ENCODE measurements around the gene BCL6. TPM values are rescaled to one million over a fixed set of nuclear protein-coding genes. Genes with fewer than 3 reads are reported as not detected.
A peak's percentile ranks its signal among the peaks of the same experiment; 100 is the strongest.

The BCL6 gene
- total RNA-seq, 1 experiment from 2014 or later: 10.2 TPM

DNA sequence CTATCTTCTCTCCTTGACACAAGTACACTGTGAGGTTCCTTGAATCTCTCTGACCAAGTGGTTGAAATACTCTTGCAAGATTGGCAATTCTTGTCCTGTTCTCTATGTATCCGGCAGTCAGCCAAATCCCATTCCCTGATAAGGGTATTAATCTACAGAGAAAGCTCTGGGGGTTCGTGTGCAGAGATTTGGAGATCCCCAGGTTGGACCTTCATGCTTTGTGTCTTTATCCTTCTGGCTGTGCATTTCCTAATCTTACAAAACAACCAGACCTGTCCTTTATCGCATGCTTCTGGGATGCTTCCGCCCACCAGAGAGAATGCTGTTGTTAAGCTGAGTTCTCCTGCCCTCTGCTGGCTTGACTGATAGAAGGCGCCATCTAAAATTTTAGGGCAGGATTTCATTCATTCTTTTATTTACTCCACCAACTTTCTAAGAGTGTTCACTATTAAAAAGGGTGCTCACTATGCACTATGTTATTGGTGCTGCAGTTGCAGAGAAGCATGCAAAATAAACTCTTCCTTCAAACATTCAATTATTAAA, 66.5 kb downstream of the BCL6 start:
- TF ChIP-seq TCF7 (CRISPR knock-in tag; IDR thresholded peaks at IDR 0.05; ENCODE audit: low read depth) (no peak), TEAD1 (CRISPR knock-in tag; IDR thresholded peaks at IDR 0.05) (no peak), ZNF423 (CRISPR knock-in tag; IDR thresholded peaks at IDR 0.05) (no peak), ZNF121 (CRISPR knock-in tag; IDR thresholded peaks at IDR 0.05) (no peak), ZNF232 (CRISPR knock-in tag; IDR thresholded peaks at IDR 0.05) (no peak), RELA (CRISPR knock-in tag; IDR thresholded peaks at IDR 0.05; ENCODE audit: borderline replicate concordance) (no peak), NR3C1 (CRISPR knock-in tag; conservative IDR thresholded peaks at IDR 0.05; ENCODE audit: low read depth) (no peak), IRF2 (CRISPR knock-in tag; IDR thresholded peaks at IDR 0.05; ENCODE audit: borderline replicate concordance, low read depth) (no peak)
- TF ChIP-seq, protein P1, sequence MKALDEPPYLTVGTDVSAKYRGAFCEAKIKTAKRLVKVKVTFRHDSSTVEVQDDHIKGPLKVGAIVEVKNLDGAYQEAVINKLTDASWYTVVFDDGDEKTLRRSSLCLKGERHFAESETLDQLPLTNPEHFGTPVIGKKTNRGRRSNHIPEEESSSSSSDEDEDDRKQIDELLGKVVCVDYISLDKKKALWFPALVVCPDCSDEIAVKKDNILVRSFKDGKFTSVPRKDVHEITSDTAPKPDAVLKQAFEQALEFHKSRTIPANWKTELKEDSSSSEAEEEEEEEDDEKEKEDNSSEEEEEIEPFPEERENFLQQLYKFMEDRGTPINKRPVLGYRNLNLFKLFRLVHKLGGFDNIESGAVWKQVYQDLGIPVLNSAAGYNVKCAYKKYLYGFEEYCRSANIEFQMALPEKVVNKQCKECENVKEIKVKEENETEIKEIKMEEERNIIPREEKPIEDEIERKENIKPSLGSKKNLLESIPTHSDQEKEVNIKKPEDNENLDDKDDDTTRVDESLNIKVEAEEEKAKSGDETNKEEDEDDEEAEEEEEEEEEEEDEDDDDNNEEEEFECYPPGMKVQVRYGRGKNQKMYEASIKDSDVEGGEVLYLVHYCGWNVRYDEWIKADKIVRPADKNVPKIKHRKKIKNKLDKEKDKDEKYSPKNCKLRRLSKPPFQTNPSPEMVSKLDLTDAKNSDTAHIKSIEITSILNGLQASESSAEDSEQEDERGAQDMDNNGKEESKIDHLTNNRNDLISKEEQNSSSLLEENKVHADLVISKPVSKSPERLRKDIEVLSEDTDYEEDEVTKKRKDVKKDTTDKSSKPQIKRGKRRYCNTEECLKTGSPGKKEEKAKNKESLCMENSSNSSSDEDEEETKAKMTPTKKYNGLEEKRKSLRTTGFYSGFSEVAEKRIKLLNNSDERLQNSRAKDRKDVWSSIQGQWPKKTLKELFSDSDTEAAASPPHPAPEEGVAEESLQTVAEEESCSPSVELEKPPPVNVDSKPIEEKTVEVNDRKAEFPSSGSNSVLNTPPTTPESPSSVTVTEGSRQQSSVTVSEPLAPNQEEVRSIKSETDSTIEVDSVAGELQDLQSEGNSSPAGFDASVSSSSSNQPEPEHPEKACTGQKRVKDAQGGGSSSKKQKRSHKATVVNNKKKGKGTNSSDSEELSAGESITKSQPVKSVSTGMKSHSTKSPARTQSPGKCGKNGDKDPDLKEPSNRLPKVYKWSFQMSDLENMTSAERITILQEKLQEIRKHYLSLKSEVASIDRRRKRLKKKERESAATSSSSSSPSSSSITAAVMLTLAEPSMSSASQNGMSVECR (CRISPR knock-in tag; IDR thresholded peaks at IDR 0.05; ENCODE audit: borderline replicate concordance): no peak
- TF ChIP-seq, protein P2, sequence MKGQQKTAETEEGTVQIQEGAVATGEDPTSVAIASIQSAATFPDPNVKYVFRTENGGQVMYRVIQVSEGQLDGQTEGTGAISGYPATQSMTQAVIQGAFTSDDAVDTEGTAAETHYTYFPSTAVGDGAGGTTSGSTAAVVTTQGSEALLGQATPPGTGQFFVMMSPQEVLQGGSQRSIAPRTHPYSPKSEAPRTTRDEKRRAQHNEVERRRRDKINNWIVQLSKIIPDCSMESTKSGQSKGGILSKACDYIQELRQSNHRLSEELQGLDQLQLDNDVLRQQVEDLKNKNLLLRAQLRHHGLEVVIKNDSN (CRISPR knock-in tag; IDR thresholded peaks at IDR 0.05): no peak
- TF ChIP-seq, protein P3, sequence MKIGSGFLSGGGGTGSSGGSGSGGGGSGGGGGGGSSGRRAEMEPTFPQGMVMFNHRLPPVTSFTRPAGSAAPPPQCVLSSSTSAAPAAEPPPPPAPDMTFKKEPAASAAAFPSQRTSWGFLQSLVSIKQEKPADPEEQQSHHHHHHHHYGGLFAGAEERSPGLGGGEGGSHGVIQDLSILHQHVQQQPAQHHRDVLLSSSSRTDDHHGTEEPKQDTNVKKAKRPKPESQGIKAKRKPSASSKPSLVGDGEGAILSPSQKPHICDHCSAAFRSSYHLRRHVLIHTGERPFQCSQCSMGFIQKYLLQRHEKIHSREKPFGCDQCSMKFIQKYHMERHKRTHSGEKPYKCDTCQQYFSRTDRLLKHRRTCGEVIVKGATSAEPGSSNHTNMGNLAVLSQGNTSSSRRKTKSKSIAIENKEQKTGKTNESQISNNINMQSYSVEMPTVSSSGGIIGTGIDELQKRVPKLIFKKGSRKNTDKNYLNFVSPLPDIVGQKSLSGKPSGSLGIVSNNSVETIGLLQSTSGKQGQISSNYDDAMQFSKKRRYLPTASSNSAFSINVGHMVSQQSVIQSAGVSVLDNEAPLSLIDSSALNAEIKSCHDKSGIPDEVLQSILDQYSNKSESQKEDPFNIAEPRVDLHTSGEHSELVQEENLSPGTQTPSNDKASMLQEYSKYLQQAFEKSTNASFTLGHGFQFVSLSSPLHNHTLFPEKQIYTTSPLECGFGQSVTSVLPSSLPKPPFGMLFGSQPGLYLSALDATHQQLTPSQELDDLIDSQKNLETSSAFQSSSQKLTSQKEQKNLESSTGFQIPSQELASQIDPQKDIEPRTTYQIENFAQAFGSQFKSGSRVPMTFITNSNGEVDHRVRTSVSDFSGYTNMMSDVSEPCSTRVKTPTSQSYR (CRISPR knock-in tag; IDR thresholded peaks at IDR 0.05): no peak
- TF ChIP-seq, protein P4, sequence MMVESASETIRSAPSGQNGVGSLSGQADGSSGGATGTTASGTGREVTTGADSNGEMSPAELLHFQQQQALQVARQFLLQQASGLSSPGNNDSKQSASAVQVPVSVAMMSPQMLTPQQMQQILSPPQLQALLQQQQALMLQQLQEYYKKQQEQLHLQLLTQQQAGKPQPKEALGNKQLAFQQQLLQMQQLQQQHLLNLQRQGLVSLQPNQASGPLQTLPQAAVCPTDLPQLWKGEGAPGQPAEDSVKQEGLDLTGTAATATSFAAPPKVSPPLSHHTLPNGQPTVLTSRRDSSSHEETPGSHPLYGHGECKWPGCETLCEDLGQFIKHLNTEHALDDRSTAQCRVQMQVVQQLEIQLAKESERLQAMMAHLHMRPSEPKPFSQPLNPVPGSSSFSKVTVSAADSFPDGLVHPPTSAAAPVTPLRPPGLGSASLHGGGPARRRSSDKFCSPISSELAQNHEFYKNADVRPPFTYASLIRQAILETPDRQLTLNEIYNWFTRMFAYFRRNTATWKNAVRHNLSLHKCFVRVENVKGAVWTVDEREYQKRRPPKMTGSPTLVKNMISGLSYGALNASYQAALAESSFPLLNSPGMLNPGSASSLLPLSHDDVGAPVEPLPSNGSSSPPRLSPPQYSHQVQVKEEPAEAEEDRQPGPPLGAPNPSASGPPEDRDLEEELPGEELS (CRISPR knock-in tag; IDR thresholded peaks at IDR 0.05): no peak
- TF ChIP-seq, protein P5, sequence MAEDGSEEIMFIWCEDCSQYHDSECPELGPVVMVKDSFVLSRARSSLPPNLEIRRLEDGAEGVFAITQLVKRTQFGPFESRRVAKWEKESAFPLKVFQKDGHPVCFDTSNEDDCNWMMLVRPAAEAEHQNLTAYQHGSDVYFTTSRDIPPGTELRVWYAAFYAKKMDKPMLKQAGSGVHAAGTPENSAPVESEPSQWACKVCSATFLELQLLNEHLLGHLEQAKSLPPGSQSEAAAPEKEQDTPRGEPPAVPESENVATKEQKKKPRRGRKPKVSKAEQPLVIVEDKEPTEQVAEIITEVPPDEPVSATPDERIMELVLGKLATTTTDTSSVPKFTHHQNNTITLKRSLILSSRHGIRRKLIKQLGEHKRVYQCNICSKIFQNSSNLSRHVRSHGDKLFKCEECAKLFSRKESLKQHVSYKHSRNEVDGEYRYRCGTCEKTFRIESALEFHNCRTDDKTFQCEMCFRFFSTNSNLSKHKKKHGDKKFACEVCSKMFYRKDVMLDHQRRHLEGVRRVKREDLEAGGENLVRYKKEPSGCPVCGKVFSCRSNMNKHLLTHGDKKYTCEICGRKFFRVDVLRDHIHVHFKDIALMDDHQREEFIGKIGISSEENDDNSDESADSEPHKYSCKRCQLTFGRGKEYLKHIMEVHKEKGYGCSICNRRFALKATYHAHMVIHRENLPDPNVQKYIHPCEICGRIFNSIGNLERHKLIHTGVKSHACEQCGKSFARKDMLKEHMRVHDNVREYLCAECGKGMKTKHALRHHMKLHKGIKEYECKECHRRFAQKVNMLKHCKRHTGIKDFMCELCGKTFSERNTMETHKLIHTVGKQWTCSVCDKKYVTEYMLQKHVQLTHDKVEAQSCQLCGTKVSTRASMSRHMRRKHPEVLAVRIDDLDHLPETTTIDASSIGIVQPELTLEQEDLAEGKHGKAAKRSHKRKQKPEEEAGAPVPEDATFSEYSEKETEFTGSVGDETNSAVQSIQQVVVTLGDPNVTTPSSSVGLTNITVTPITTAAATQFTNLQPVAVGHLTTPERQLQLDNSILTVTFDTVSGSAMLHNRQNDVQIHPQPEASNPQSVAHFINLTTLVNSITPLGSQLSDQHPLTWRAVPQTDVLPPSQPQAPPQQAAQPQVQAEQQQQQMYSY (CRISPR knock-in tag; IDR thresholded peaks at IDR 0.05): no peak
- TF ChIP-seq, protein P6, sequence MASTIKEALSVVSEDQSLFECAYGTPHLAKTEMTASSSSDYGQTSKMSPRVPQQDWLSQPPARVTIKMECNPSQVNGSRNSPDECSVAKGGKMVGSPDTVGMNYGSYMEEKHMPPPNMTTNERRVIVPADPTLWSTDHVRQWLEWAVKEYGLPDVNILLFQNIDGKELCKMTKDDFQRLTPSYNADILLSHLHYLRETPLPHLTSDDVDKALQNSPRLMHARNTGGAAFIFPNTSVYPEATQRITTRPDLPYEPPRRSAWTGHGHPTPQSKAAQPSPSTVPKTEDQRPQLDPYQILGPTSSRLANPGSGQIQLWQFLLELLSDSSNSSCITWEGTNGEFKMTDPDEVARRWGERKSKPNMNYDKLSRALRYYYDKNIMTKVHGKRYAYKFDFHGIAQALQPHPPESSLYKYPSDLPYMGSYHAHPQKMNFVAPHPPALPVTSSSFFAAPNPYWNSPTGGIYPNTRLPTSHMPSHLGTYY (CRISPR knock-in tag; IDR thresholded peaks at IDR 0.05): no peak
- no peak overlapping the region for H3K27ac Mint-ChIP-seq
- H3K36me3 Mint-ChIP-seq: no peaks in the 10 kb centered on the region
- peaks cover 20% of the 10 kb centered on the region for H3K4me1 Mint-ChIP-seq
- ATAC-seq: peak; percentile 73
- ChIA-PET POLR2A (interaction anchor here (3.6 kb wide), 1 partner anchor 360 kb away, joined by 18 read pairs; no protein-coding TSS in a partner anchor), CTCF (interaction anchor here (0.6 to 5.4 kb wide), 44 partner anchors 9 to 577 kb away, joined by 3 to 433 read pairs (median 5); partner anchors contain the start of genes MASP1, RTP2 and SST)
- H3K4me3 Mint-ChIP-seq: no peak overlapping the region
- H3K9me3 Mint-ChIP-seq: peaks cover 6% of the 10 kb centered on the region; the same call in 1 of the 2 replicates
- peak; percentile 68 for DNase-seq (ENCODE audit: low spot score)
- peaks cover 49% of the 10 kb centered on the region for H3K27me3 Mint-ChIP-seq (ENCODE audit: low read depth)

Measured in WTC11 (cell line).